Small intestine (tissue), 7 donors: Measurements from ENCODE around the gene SECTM1. TPM values are rescaled to one million over a fixed set of nuclear protein-coding genes. Genes with fewer than 3 reads are reported as not detected.
"Not testable (repeated sequence)": the region's sequence is repeated elsewhere in the genome, so short reads cannot be mapped to it uniquely, and the experiment has no call there.

Source experiments
- DNase-seq, 2 donors: peaks; one replicate each; pipeline versions ENCODE4 v3.0.0 to v3.0.0-alpha.2; 2013
- FAIRE-seq: peaks from 2 replicates; lab custom pipeline; 2012; peaks lifted over from hg19 to GRCh38; lab: Jason Lieb, UNC
- H3K27ac ChIP-seq, 3 donors: one replicate each; pipeline ENCODE4 v1.5.1; 2013; ENCODE audit warnings: low read length in 2 of 3, mild to moderate bottlenecking in 2 of 3, control low read depth in 1 of 3, inconsistent platforms in 1 of 3, low read depth in 1 of 3, moderate library complexity in 1 of 3
- H3K27me3 ChIP-seq, 3 donors: one replicate each; pipeline ENCODE4 v1.6.1; 2013; ENCODE audit warnings: low read length in 3 of 3, inconsistent platforms in 1 of 3; ENCODE audit not compliant: control insufficient read depth in 3 of 3, insufficient read depth in 3 of 3
- H3K36me3 ChIP-seq, 3 donors: one replicate each; pipeline ENCODE4 v1.6.1; 2013; ENCODE audit warnings: low read length in 3 of 3, inconsistent platforms in 1 of 3, low read depth in 1 of 3, mild to moderate bottlenecking in 1 of 3, moderate library complexity in 1 of 3; ENCODE audit not compliant: control insufficient read depth in 3 of 3, insufficient read depth in 2 of 3
- H3K4me1 ChIP-seq, 3 donors: one replicate each; pipeline ENCODE4 v1.6.1; 2013; ENCODE audit warnings: low read length in 2 of 3, inconsistent platforms in 1 of 3, low read depth in 1 of 3, mild to moderate bottlenecking in 1 of 3, moderate library complexity in 1 of 3; ENCODE audit not compliant: control insufficient read depth in 3 of 3, insufficient read depth in 2 of 3
- H3K4me3 ChIP-seq, 3 donors: one replicate each; pipeline ENCODE4 v1.5.1; 2013; ENCODE audit warnings: low read length in 3 of 3, control low read depth in 1 of 3, inconsistent platforms in 1 of 3, low read depth in 1 of 3, mild to moderate bottlenecking in 1 of 3, moderate library complexity in 1 of 3
- H3K9me3 ChIP-seq, 2 donors: one replicate each; pipeline ENCODE4 v1.6.1; 2013; ENCODE audit warnings: low read depth in 1 of 2, low read length in 1 of 2; ENCODE audit not compliant: control insufficient read depth in 2 of 2, insufficient read depth in 1 of 2
- WGBS, 3 donors: extraction: QIAGEN DNeasy Blood & Tissue Kit; methylation state at CpG; one replicate each; pipeline ENCODE4 v1.1.7; 2013; 5-methylcytosine and 5-hydroxymethylcytosine counted together
- polyA plus RNA-seq, 4 donors: library from polyadenylated mRNA; stranded (reverse) in 3 of 4; unstranded in 1 of 4; fragments of 200-250 nt in 3 of 4; fragments of 120-200 nt in 1 of 4; gene quantifications; one replicate each; pipeline versions ENCODE4 v1.2.1 to v1.2.3, GENCODE V29; 2013
- donor health status: healthy with polysubstance abuse.
- donor health status: control.
- donor health status: control.
- donor health status: Bipolar disorder and iron deficiency.
- donor health status: healthy.

Gene SECTM1
- polyA plus RNA-seq, 4 donors: 13.6 to 81.9 (median 26.1) TPM

GRCh38 chr17:82377294-82377693 lies 43.7 kb upstream of the SECTM1 start:
- H3K4me1 ChIP-seq, H3K4me3 ChIP-seq, FAIRE-seq, H3K27ac ChIP-seq, H3K36me3 ChIP-seq, DNase-seq, H3K9me3 ChIP-seq: not testable (repeated sequence)
- peaks cover 12 to 52% (median 24%) of the 10 kb centered on the region in 3 donors for H3K27me3 ChIP-seq
- 34 to 54% (median 48%) methylated on average over 3 of the region's 5 CpGs for WGBS, 3 donors

GRCh38 chr17:82376042-82376730 lies 42.6 kb upstream of the SECTM1 start:
- 67 to 76% (median 68%) methylated on average over 14 to 16 of the region's 16 CpGs for WGBS, 3 donors
- H3K36me3 ChIP-seq: no peaks in the 10 kb centered on the region
- no peak overlapping the region for H3K4me3 ChIP-seq
- no peak for DNase-seq
- H3K27ac ChIP-seq: no peak overlapping the region
- peaks cover 0 to 3% of the 10 kb centered on the region in 2 donors for H3K9me3 ChIP-seq
- no peak for FAIRE-seq
- H3K4me1 ChIP-seq: peaks cover 0 to 2% (median 1%) of the 10 kb centered on the region in 3 donors
- peaks cover 19 to 59% (median 29%) of the 10 kb centered on the region in 3 donors for H3K27me3 ChIP-seq

GRCh38 chr17:82375359-82376041 lies 41.9 kb upstream of the SECTM1 start:
- Histone ChIP-seq H3K9me3 (peaks cover 0 to 3% of the 10 kb centered on the region in 2 donors), H3K4me1 (peaks cover 0 to 8% (median 3%) of the 10 kb centered on the region in 3 donors), H3K27me3 (peaks cover 20 to 65% (median 33%) of the 10 kb centered on the region in 3 donors), H3K4me3 (no peak overlapping the region), H3K27ac (no peak overlapping the region), H3K36me3 (no peaks in the 10 kb centered on the region)
- DNase-seq: no peak
- no peak for FAIRE-seq
- 57 to 68% (median 59%) methylated on average over 35 to 46 of the region's 46 CpGs for WGBS, 3 donors

- Histone ChIP-seq H3K27ac (no peak overlapping the region), H3K4me1 (peaks cover 0 to 9% (median 3%) of the 10 kb centered on the region in 3 donors), H3K9me3 (peaks cover 0 to 3% of the 10 kb centered on the region in 2 donors), H3K36me3 (no peaks in the 10 kb centered on the region), H3K4me3 (no peak overlapping the region), H3K27me3 (peaks cover 20 to 67% (median 35%) of the 10 kb centered on the region in 3 donors)
- WGBS, 3 donors: 32 to 43% (median 37%) methylated on average over 58 to 79 of the region's 79 CpGs
- no peak for FAIRE-seq
- no peak for DNase-seq
Measured at GRCh38 chr17:82374626-82375331, 41.2 kb upstream of the SECTM1 start.

- no peak overlapping the region for H3K4me3 ChIP-seq
- H3K4me1 ChIP-seq: peaks cover 0 to 9% (median 3%) of the 10 kb centered on the region in 3 donors
- FAIRE-seq: no peak
- H3K36me3 ChIP-seq: no peaks in the 10 kb centered on the region
- DNase-seq: no peak
- H3K27me3 ChIP-seq: peaks cover 20 to 68% (median 35%) of the 10 kb centered on the region in 3 donors
- 79 to 86% (median 81%) methylated on average over 32 to 37 of the region's 37 CpGs for WGBS, 3 donors
- no peak overlapping the region for H3K27ac ChIP-seq
- H3K9me3 ChIP-seq: peaks cover 0 to 3% of the 10 kb centered on the region in 2 donors
Measured at GRCh38 chr17:82373731-82374625, 40.4 kb upstream of the SECTM1 start.

- WGBS, 3 donors: 65 to 87% (median 66%) methylated on average over 10 of the region's 10 CpGs
- not testable (repeated sequence) for FAIRE-seq, H3K9me3 ChIP-seq, H3K36me3 ChIP-seq, H3K27ac ChIP-seq, H3K4me1 ChIP-seq, DNase-seq, H3K4me3 ChIP-seq
- peaks cover 20 to 63% (median 35%) of the 10 kb centered on the region in 3 donors for H3K27me3 ChIP-seq
Measured at GRCh38 chr17:82373072-82373452, 39.5 kb upstream of the SECTM1 start.

GRCh38 chr17:82372249-82373071 lies 38.9 kb upstream of the SECTM1 start:
- H3K4me3 ChIP-seq: no peak overlapping the region
- 20 to 31% (median 28%) methylated on average over 35 to 41 of the region's 41 CpGs for WGBS, 3 donors
- FAIRE-seq (no peak), DNase-seq (peak in 1 of 2 donors; percentile 49)
- no peaks in the 10 kb centered on the region for H3K36me3 ChIP-seq
- no peak overlapping the region for H3K27ac ChIP-seq
- peaks cover 0 to 9% (median 3%) of the 10 kb centered on the region in 3 donors for H3K4me1 ChIP-seq
- H3K27me3 ChIP-seq: peaks cover 20 to 60% (median 35%) of the 10 kb centered on the region in 3 donors
- H3K9me3 ChIP-seq: peaks cover 0 to 3% of the 10 kb centered on the region in 2 donors
